Stimulated activated CD8-positive, alpha-beta memory T cell treated with anti-CD3 and anti-CD28 coated beads, Interleukin-12 subunit alpha, Interleukin-12 subunit beta, amount 100 ng/mL, for 24 hours (primary cell): ENCODE data around the gene DNAH17.

Source experiments
- DNase-seq: peaks from one replicate; pipeline ENCODE4 v3.0.0-alpha.2; 2020; ENCODE audit errors: extremely low read depth

The DNAH17 gene

DNA sequence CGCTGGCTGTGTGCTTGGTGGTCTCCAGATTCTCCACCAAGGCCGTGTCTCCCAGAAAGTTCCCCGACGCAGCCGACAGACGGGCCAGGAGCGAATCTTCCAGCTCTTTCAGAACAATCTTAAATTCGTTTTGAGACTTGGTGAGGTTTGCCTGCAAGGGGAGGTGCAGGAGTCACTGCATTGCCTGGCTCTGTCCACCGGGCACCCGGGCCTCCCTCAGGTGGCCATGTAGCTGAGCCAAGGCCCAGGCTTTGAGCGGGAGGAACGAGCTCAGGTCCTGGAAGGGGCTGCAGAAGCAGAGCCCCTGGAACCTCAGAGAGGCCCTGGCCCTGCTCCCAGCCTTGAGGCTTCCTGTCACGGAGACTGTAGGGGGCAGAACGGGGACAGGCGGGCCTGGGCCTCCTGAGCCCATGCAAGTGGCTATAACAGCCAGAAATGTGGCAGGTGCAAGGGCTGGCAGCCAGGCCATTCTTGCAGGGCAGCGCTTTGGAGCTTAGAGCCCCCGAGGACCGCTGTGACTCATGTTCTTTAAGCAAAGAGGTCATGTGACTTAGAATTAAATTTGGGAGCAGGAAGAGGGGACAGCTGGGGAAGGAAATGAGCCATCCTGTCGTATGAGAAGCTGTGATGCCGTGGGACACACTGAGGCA lies 126.4 kb downstream of the DNAH17 start:
- no peak for DNase-seq

DNA sequence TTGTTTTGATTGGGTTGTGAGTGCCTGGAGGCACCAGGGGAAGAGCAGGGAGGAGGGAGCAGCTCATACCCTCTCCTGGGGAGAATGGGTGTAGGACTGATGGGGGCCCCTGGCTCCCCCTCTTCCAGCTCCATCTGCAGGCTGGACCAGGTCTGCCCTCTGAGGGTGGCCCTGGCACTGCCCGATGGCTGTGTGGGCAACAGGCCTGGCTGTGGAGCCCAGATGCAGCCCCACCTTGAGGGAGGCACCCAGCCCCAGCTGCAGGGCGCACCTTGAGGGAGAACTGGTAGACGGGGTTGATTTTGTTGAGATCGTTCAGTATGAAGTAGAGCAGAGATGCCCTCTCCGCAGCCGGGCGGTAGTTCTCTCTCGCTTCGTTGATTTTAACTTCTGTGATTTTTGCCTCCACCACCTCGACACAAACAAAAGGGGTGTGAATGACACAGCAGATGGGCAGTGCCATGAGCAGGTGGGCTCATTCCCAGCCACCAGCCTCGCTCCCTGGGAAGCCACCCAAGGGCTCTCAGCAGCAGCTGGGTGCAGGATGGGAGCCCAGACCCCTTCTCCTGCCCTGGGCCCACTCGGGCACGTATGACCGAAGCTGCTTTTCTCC lies 127.1 kb downstream of the DNAH17 start:
- no peak for DNase-seq

- no peak for DNase-seq
Measured at GRCh38 chr17:78448356-78448993, 128.7 kb downstream of the DNAH17 start.

- DNase-seq, result no peak
Measured at GRCh38 chr17:78446833-78447232, 130.4 kb downstream of the DNAH17 start.

DNA sequence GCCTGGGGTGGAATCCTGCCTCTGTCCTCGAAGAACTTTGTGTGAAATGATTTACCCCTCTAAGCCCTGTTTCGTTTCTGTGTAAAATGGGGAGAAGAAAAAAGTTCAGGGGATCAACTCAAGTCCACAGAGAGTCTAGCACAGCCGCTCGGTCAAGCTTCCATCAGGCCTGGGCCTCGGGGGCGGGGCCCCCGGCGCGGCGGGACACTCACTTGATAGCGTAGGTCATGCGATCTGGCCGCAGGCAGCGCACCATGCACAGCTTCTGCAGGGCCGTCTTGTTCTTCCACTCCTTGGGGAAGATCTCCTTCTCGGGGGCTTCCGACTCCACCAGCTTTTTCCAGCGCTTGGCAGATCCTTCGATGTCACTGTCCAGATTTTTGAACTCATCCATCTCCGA lies 132.8 kb downstream of the DNAH17 start:
- DNase-seq, result no peak

DNA sequence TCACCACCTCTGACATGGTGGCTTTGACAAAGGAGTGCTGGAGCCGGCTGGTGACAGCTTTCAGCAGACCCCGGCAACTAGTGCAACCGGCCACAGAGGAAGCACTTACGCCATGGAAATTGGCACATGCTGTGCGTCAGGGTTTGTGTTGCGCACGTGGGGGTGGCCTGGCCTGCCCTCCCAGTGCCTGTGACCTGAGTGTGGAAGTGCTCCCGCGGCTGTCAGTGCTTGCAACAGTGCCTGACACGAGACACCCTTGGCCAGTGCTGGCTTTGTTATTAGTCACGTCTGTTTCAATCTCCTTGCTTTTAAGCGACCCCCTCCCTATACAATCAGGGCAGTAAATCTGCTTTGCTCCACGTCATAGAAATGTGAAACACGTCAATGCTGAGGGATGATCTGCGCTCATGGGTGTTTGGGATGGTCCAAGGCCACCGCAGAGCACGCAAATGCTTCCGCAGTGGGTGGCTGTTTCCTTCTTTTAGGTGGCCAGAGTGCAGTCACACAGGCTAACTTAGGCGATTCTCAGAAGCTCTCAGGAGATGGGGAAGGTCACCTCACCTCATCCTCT lies 134.5 kb downstream of the DNAH17 start:
- DNase-seq, result no peak

- no peak for DNase-seq
Measured at GRCh38 chr17:78441271-78441971, 135.8 kb downstream of the DNAH17 start.

GRCh38 chr17:78438694-78439325 lies 138.4 kb downstream of the DNAH17 start:
- DNase-seq, result no peak

DNA sequence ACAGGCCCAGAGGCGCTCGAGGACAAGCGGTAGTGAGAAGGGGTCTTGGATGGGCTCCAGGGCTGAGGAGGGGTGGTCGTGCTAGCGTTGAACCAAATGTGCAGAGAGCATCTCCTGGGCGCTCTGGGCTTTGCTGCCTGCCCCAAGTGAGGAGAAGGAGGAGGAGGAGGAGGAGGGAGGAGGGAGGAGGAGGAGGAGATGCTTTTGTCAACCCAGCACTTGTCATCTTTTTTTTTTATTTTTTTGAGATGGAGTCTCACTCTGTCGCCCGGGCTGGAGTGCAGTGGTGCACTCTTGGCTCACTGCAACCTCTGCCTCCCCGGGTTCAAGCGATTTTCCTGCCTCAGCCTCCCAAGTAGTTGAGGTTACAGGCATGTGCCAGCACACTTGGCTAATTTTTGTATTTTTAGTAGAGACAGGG lies 138.9 kb downstream of the DNAH17 start:
- no peak for DNase-seq

GRCh38 chr17:78437508-78438169 lies 139.6 kb downstream of the DNAH17 start:
- DNase-seq, result no peak

DNA sequence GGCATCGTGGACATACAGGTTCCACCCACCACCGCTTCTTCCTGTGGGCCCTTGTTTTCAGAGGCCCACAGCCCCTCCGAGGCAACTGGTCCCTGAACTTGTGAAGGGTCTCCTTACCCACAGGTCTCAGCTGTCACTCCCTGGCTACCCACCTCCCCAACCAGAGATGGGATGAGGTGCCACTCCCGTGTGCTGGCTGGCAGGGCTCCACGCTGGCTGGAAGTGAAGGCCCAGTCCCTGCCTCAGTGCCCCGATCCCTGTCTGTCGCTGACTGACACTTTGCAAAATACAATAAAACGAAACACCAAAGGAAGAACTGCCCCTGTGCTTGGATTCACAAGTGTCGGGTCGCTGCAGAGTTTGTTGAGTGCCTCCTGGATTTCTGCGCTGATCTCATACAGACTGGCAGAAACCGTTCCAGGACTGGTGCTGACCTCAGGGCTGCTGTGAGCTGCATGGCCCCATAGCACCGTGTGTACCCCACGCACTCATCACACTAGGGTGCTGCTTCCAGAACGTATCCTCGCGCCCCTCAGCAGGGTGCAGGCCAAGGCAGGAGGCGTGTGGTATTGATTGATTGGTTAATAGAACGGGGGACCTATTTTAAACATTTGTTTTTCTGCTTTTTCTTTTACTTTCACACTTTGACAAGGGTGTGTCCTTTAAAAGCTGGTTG lies 141.7 kb downstream of the DNAH17 start:
- no peak for DNase-seq

GRCh38 chr17:78434455-78435329 lies 142.5 kb downstream of the DNAH17 start:
- DNase-seq, result no peak

DNA sequence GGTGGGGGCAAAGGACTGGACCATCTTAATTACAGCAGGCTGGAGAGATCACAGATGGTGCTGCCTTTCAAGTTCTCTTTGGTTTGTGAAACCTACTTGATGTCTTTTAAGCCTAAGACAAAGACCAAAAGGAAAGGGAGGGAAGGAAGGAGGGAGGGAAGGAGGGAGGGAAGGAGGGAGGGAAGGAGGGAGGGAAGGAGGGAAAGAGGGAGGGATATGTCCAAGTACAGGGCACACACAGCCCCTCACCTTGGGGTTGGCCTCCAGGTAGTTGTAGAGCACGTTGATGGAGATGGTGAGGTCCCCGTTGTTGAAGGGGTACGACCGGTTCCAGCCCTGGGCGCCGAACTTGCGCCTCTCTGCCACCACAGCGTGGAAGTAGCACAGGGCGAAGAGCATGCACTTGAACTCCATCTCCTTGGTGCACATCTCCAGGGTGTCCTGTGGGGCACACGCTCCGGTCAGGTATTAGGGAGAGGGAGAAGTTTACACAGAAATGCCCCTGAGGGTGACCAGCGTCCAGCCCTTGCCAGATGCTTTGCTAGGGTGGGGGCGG lies 143.3 kb downstream of the DNAH17 start:
- DNase-seq, result no peak

DNA sequence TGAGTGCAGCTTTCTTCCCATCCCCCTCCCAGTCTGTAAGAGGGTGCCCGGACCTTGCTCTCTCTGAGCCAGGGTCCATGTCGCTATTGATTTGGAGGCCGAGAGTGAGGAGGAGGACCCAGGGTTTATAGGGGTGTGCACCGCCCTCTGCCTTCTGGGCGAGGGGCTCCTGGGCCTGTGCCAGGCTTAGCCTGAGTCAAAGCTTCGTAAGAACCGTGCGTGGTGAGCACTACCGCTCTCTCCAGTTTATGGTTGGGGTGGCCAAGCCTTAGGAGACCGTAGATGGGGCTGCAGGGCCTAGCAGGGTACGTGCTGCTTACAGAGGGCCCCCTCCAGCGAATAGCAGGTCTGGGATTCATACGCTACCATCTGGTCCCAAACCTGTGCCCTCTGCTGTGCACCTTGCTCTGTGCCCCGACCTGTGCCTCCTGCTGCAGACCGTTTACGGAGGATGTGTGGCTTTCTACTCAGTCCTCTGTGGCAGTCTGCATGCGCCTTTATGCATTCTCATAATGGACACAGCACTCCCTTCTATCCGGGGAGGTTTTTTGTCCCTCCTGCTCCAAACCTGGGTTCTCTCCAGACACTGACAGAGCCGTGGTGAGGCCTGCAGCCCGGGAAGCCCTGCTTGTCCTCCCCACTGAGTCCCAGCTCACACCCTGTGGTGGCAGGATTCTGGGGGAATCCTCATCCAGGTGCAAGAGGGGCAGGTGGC lies 144.0 kb downstream of the DNAH17 start:
- DNase-seq, result no peak

- DNase-seq, result no peak
Measured at GRCh38 chr17:78432226-78433012, 144.8 kb downstream of the DNAH17 start.

DNA sequence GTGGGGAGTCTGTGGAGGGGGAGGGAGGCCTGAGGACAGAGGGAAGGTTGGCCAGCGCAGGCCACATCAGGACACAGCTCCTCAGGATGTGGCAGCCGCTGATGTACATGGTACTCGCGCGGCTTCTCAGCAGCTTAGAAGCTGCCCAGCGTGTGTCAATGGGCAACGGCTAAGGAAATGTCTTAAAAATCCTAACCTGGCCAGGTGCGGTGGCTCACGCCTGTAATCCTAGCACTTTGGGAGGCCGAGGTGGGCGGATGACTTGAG lies 145.6 kb downstream of the DNAH17 start:
- no peak for DNase-seq

GRCh38 chr17:78430892-78431691 lies 146.1 kb downstream of the DNAH17 start:
- DNase-seq, result no peak
